ENCODE measurements around the gene LRMDA. TPM values are rescaled to one million over a fixed set of nuclear protein-coding genes. Genes with fewer than 3 reads are reported as not detected.
A peak's percentile ranks its signal among the peaks of the same experiment; 100 is the strongest.

The LRMDA gene
- total and polyA plus RNA-seq, 2 of the 4 experiments (the other 2 are of a cell fraction): 0.07 TPM; not detected in 1

DNA sequence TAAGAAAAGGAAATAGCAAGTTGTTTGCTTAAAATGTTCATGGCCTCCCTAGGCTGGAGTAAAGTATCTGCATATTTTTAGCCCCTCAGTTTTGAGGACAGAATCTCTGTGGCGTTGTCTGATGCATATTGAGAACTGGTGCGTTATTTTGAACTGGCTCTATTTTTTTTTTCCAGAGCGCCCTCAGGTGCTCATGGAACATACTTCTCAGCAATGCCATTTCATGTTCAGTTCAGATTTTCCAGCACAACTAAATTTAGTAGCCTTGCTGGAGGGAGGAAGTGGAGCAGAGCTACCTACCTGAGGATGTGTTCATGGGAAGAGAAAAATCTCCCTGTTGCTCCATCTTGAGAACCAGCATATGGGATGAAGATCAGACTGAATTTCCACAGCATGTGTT lies 870.5 kb downstream of the LRMDA start:
- H4K8ac ChIP-seq (ENCODE audit: low read depth in 2 of 2, low read length in 2 of 2): peak overlapping the region in 1 of 2 experiments; percentile 9; a peak in 1 of 4 replicates
- H3K4me1 ChIP-seq (ENCODE audit: control insufficient read depth, insufficient read depth, low read length): peaks cover 5% of the 10 kb centered on the region

More for the DNA sequence above, 870.5 kb downstream of the LRMDA start:
- Histone ChIP-seq H2AK5ac (ENCODE audit: low read depth, low read length) (no peak overlapping the region), H3K23ac (ENCODE audit: low read depth, low read length) (no peak overlapping the region), H2BK20ac (ENCODE audit: low read depth, low read length) (no peak overlapping the region), H3K4me2 (ENCODE audit: low read depth, low read length) (no peak overlapping the region), H4K20me1 (ENCODE audit: insufficient read depth, low read length) (no peaks in the 10 kb centered on the region), H3K14ac (replicated peaks; ENCODE audit: low read depth, low read length) (no peak overlapping the region), H3K4me3 (ENCODE audit: insufficient read depth, low read depth, low read length) (no peak overlapping the region), H2BK120ac (ENCODE audit: low read depth, low read length) (peak overlapping the region; percentile 28; the same call in 1 of the 2 replicates), H4K91ac (ENCODE audit: insufficient read depth, low read depth, low read length) (peak overlapping the region; percentile 3; the same call in 1 of the 2 replicates), H4K5ac (ENCODE audit: low read depth, low read length) (peak overlapping the region; percentile 64; the same call in 1 of the 2 replicates), H2BK5ac (ENCODE audit: low read depth, low read length, poor library complexity, severe bottlenecking) (no peak overlapping the region), H3K27ac (ENCODE audit: insufficient read depth, low read length) (no peak overlapping the region), H3K27me3 (ENCODE audit: control insufficient read depth, insufficient read depth, low read length) (no peaks in the 10 kb centered on the region), H2AK9ac (replicated peaks; ENCODE audit: low read depth, low read length, poor library complexity) (no peak overlapping the region), H3K18ac (ENCODE audit: low read depth, low read length) (peak overlapping the region; percentile 83; the same call in 1 of the 2 replicates), H3K79me1 (ENCODE audit: low read depth in 1 of 2, low read length in 2 of 2) (no peaks in the 10 kb centered on the region), H2BK15ac (ENCODE audit: low read depth, low read length) (no peak overlapping the region), H3K56ac (ENCODE audit: extremely low read depth, insufficient read depth, low read length) (no peak overlapping the region), H3K9me1 (ENCODE audit: insufficient read depth, low read length) (no peaks in the 10 kb centered on the region), H3K9me3 (ENCODE audit: control insufficient read depth, insufficient read depth, low read length) (no peaks in the 10 kb centered on the region), H3K36me3 (ENCODE audit: control insufficient read depth, insufficient read depth, low read length) (no peaks in the 10 kb centered on the region), H3K9ac (ENCODE audit: low read depth, low read length) (no peak overlapping the region), H3K4ac (ENCODE audit: low read depth, low read length) (peak overlapping the region; percentile 17; the same call in 1 of the 2 replicates), H2AFZ (replicated peaks; ENCODE audit: low read length, poor library complexity) (no peak overlapping the region)
- no CpG with 5 or more reads among the region's 3 CpGs for WGBS, 2 experiments (ENCODE audit: extremely low coverage in 2 of 2, insufficient read length in 1 of 2)
- in situ Hi-C loops (cut with MboI; ENCODE audit: low sequenced_read_pairs) (loop anchor here (10.0 kb wide), 1 partner anchor 897 kb away; the partner anchor contains the start of gene ZNF503), dilution Hi-C loops (cut with HindIII; ENCODE audit: low sequenced_read_pairs, unreplicated experiment) (no loop called here), intact Hi-C loops (cut with micrococcal nuclease) (loop anchor here (2.0 to 10.0 kb wide), 3 partner anchors 199 to 901 kb away; partner anchors contain the start of gene ZNF503)
- no peak for DNase-seq
- CTCF ChIA-PET: no interaction called here
- BruUV-seq (replicated peaks): no TSS peak
- TF ChIP-seq, protein P1, sequence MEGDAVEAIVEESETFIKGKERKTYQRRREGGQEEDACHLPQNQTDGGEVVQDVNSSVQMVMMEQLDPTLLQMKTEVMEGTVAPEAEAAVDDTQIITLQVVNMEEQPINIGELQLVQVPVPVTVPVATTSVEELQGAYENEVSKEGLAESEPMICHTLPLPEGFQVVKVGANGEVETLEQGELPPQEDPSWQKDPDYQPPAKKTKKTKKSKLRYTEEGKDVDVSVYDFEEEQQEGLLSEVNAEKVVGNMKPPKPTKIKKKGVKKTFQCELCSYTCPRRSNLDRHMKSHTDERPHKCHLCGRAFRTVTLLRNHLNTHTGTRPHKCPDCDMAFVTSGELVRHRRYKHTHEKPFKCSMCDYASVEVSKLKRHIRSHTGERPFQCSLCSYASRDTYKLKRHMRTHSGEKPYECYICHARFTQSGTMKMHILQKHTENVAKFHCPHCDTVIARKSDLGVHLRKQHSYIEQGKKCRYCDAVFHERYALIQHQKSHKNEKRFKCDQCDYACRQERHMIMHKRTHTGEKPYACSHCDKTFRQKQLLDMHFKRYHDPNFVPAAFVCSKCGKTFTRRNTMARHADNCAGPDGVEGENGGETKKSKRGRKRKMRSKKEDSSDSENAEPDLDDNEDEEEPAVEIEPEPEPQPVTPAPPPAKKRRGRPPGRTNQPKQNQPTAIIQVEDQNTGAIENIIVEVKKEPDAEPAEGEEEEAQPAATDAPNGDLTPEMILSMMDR (conservative IDR thresholded peaks at IDR 0.05; ENCODE audit: low read depth, low read length): no peak
- TF ChIP-seq NFE2L2 (IDR thresholded peaks at IDR 0.05; ENCODE audit: low read depth, low read length): no peak
- TF ChIP-seq CHD1 (IDR thresholded peaks at IDR 0.05; ENCODE audit: low read depth, low read length): no peak
- POLR2A ChIA-PET (ENCODE audit: unreplicated experiment): no interaction called here
- no peak for ATAC-seq (ENCODE audit: low read depth)

Data from IMR-90 (cell line).